HL-60 (cell line): Measurements from ENCODE around the gene THSD7B.

Source experiments
- DNase-seq, 2 experiments: peaks; one replicate each; pipeline ENCODE4 v3.0.0-alpha.2; 2010 to 2020; ENCODE audit warnings: low read depth in 1 of 2, low spot score in 1 of 2
- H3K27ac ChIP-seq: fragments of 250-450 bp; sonication (Bioruptor Pico); replicated peaks from 2 replicates; pipeline ENCODE4 v1.5.1; 2020; ENCODE audit warnings: mild to moderate bottlenecking, moderate library complexity
- H3K27me3 ChIP-seq: fragments of 250-450 bp; sonication (Bioruptor Pico); 2 replicates; pipeline ENCODE4 v1.5.1; 2021; ENCODE audit warnings: mild to moderate bottlenecking, moderate library complexity; ENCODE audit not compliant: insufficient read depth, poor library complexity, severe bottlenecking
- H3K4me3 ChIP-seq: replicated peaks from 2 replicates; pipeline ENCODE4 v1.5.1; 2011; ENCODE audit warnings: mild to moderate bottlenecking, control low read depth, low read length; ENCODE audit not compliant: insufficient read depth
- GABPA ChIP-seq: IDR thresholded peaks from 2 replicates; pipeline ENCODE4 v1.6.1; 2012; ENCODE audit warnings: low read depth
- POLR2AphosphoS5 ChIP-seq: IDR thresholded peaks from 2 replicates; pipeline ENCODE4 v1.6.1; 2012; ENCODE audit warnings: low read depth
- SPI1 ChIP-seq: IDR thresholded peaks from 2 replicates; pipeline ENCODE4 v1.6.1; 2012; ENCODE audit warnings: low read depth, mild to moderate bottlenecking, borderline replicate concordance
- TF ChIP-seq, protein P1 (sequence below): IDR thresholded peaks from one replicate; pipeline ENCODE4 v1.5.1; 2011; ENCODE audit warnings: low read length, control low read depth, inconsistent platforms; ENCODE audit not compliant: insufficient read depth
- TF ChIP-seq, protein P2 (sequence below): IDR thresholded peaks from 2 replicates; pipeline ENCODE4 v1.6.1; 2012; ENCODE audit warnings: low read depth; ENCODE audit not compliant: insufficient replicate concordance

Gene THSD7B

DNA sequence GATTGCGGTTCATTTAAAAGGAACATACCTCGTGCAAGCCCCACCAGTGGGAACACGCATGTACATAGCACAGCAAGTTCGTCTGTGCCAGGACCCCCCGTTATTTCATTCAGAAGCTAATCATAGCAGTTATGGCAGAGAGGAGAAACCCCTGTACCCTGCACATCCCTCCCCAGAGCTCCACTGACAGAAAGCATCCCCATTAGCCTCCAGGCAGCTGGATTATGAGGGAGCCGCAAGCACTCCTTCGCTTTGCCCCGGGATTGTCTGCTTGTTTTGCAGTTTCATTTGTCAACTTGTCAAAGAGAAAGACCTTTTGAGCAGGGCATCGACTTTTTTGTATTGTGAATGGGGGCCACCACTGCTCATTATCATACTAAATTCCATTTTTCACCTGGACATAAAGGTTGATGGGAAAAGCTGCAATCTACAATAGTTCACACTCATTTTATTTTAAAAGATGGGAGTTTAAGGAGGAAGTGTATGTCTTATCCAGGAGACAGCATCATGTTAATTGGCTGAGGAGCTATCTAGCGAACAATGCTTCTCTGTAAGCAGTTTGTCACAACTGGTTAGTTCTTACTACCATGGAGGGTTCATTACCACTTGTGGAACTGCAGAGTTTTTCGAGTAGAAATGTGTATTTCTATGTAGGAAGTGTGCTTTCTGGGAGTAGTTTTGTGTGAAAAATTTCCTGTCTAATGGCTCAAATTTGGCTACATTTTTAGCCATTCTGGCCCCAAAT lies 255.3 kb downstream of the THSD7B start:
- Histone ChIP-seq H3K27ac (no peak overlapping the region), H3K4me3 (no peak overlapping the region), H3K27me3 (no peaks in the 10 kb centered on the region)
- TF ChIP-seq POLR2AphosphoS5 (no peak), GABPA (no peak), SPI1 (no peak)
- TF ChIP-seq, protein P1, sequence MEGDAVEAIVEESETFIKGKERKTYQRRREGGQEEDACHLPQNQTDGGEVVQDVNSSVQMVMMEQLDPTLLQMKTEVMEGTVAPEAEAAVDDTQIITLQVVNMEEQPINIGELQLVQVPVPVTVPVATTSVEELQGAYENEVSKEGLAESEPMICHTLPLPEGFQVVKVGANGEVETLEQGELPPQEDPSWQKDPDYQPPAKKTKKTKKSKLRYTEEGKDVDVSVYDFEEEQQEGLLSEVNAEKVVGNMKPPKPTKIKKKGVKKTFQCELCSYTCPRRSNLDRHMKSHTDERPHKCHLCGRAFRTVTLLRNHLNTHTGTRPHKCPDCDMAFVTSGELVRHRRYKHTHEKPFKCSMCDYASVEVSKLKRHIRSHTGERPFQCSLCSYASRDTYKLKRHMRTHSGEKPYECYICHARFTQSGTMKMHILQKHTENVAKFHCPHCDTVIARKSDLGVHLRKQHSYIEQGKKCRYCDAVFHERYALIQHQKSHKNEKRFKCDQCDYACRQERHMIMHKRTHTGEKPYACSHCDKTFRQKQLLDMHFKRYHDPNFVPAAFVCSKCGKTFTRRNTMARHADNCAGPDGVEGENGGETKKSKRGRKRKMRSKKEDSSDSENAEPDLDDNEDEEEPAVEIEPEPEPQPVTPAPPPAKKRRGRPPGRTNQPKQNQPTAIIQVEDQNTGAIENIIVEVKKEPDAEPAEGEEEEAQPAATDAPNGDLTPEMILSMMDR: no peak
- TF ChIP-seq, protein P2, sequence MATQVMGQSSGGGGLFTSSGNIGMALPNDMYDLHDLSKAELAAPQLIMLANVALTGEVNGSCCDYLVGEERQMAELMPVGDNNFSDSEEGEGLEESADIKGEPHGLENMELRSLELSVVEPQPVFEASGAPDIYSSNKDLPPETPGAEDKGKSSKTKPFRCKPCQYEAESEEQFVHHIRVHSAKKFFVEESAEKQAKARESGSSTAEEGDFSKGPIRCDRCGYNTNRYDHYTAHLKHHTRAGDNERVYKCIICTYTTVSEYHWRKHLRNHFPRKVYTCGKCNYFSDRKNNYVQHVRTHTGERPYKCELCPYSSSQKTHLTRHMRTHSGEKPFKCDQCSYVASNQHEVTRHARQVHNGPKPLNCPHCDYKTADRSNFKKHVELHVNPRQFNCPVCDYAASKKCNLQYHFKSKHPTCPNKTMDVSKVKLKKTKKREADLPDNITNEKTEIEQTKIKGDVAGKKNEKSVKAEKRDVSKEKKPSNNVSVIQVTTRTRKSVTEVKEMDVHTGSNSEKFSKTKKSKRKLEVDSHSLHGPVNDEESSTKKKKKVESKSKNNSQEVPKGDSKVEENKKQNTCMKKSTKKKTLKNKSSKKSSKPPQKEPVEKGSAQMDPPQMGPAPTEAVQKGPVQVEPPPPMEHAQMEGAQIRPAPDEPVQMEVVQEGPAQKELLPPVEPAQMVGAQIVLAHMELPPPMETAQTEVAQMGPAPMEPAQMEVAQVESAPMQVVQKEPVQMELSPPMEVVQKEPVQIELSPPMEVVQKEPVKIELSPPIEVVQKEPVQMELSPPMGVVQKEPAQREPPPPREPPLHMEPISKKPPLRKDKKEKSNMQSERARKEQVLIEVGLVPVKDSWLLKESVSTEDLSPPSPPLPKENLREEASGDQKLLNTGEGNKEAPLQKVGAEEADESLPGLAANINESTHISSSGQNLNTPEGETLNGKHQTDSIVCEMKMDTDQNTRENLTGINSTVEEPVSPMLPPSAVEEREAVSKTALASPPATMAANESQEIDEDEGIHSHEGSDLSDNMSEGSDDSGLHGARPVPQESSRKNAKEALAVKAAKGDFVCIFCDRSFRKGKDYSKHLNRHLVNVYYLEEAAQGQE: no peak
- DNase-seq: no peak

DNA sequence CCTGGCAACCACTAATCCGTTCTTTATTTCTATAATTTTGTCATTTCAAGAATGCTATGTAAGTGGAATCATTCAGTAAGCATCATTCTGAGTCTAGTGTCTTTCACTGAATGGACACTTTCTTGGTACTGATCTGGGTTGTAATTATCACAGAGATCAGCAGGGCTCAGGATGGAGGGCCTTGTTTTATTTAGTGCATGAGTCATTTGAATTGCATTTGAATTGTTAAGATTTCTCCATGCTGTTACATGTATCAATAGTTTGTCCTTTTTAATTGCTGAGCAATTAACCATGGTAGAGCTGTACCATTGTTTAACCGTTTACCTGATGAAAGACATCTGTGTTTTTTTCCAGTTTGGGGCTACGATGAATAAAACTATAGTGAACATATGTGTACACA lies 256.4 kb downstream of the THSD7B start:
- DNase-seq: no peak
- TF ChIP-seq, protein P1: no peak
- TF ChIP-seq SPI1: no peak
- no peak for TF ChIP-seq POLR2AphosphoS5
- H3K4me3 ChIP-seq: no peak overlapping the region
- no peaks in the 10 kb centered on the region for H3K27me3 ChIP-seq
- no peak overlapping the region for H3K27ac ChIP-seq

DNA sequence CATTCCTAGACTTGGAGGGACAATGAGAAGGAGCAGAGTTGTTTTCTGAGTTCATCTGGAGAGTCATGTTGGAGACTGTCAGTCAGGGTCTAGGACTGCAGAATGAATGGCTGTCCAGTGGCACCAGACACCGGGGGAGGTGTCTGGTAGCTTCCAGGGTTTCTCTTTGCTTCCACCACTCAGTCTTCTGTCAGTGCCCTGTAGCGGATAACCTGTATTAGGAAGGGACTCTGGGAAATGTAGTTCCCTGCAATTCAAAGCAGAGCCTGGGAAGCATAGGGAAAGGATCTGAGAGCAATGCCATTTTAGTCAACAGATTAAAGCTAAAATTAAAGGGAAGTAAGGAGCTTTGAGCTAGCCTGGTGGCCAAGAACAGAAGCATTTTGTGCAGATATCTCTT lies 257.9 kb downstream of the THSD7B start:
- DNase-seq: no peak
- H3K27ac ChIP-seq: no peak overlapping the region
- TF ChIP-seq POLR2AphosphoS5: no peak
- TF ChIP-seq, protein P2: no peak
- TF ChIP-seq SPI1: no peak
- TF ChIP-seq, protein P1: no peak
- TF ChIP-seq GABPA: no peak
- no peaks in the 10 kb centered on the region for H3K27me3 ChIP-seq
- H3K4me3 ChIP-seq: no peak overlapping the region

DNA sequence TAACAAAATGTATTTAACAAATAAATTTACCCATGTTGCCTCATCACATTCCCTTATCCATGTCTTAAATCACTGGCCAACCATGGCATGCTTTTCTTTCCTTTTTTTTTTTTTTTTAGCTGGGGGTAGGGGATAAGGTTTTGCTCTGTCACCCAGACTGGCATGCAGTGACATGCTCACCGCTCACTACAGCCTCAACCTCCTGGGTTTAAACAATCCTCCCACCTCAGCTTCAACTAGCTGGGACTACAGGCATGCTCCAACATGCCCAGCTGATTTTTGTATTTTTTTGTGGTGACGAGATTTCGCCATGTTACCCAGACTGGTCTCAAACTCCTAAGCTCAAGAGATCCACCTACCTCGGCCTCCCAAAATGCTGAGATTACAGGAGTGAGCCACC lies 266.4 kb downstream of the THSD7B start:
- TF ChIP-seq GABPA (no peak), SPI1 (no peak)
- DNase-seq: no peak

More for the DNA sequence above, 266.4 kb downstream of the THSD7B start:
- Histone ChIP-seq H3K27me3 (no peaks in the 10 kb centered on the region), H3K27ac (no peak overlapping the region), H3K4me3 (no peak overlapping the region)
